Neutrophil (primary cell): ENCODE data around the gene AKT3.

Experiments
- H3K27ac ChIP-seq: fragments of 200-600 bp; sonication (generic); 2 replicates; pipeline ENCODE4 v1.5.1; 2016; ENCODE audit warnings: mild to moderate bottlenecking, moderate library complexity
- H3K27me3 ChIP-seq: fragments of 200-600 bp; sonication (generic); 2 replicates; pipeline ENCODE4 v1.6.0; 2016; ENCODE audit warnings: mild to moderate bottlenecking
- H3K36me3 ChIP-seq: fragments of 200-600 bp; sonication (generic); 2 replicates; pipeline ENCODE4 v1.5.1; 2017
- H3K4me1 ChIP-seq, 2 experiments: fragments of 200-600 bp in 1 of 2; sonication (generic) in 1 of 2; 1 replicate in 1 of 2; 2 replicates in 1 of 2; pipeline versions ENCODE4 v1.5.1 to v1.6.1; 2013 to 2016; ENCODE audit warnings: low read depth in 1 of 2, low read length in 1 of 2, mild to moderate bottlenecking in 1 of 2, moderate library complexity in 1 of 2; ENCODE audit not compliant: control insufficient read depth in 1 of 2, insufficient read depth in 1 of 2
- H3K4me3 ChIP-seq, 2 experiments: fragments of 200-600 bp in 1 of 2; sonication (generic) in 1 of 2; 1 replicate in 1 of 2; 2 replicates in 1 of 2; pipeline ENCODE4 v1.5.1; 2013 to 2016; ENCODE audit warnings: low read depth in 1 of 2, low read length in 1 of 2, mild to moderate bottlenecking in 1 of 2, moderate library complexity in 1 of 2
- H3K9me3 ChIP-seq: fragments of 200-600 bp; sonication (generic); 2 replicates; pipeline ENCODE4 v1.5.1; 2016
- CTCF ChIP-seq: fragments of 200-600 bp; sonication (generic); IDR thresholded peaks from 2 replicates; pipeline ENCODE4 v1.5.1; 2016; ENCODE audit warnings: antibody characterized with exemption

Gene AKT3

GRCh38 chr1:243605604-243606003 lies 244.4 kb downstream of the AKT3 start:
- Histone ChIP-seq H3K27me3 (no peaks in the 10 kb centered on the region), H3K4me1 (peaks cover 5 to 6% of the 10 kb centered on the region in 2 experiments), H3K4me3 (no peak overlapping the region), H3K36me3 (no peaks in the 10 kb centered on the region), H3K27ac (no peak overlapping the region), H3K9me3 (no peaks in the 10 kb centered on the region)
- TF ChIP-seq CTCF = no peak

GRCh38 chr1:243601720-243602119 lies 248.3 kb downstream of the AKT3 start:
- no peak overlapping the region for H3K27ac ChIP-seq
- no peak for TF ChIP-seq CTCF
- H3K4me3 ChIP-seq = no peak overlapping the region
- no peaks in the 10 kb centered on the region for H3K27me3 ChIP-seq
- no peaks in the 10 kb centered on the region for H3K9me3 ChIP-seq
- H3K4me1 ChIP-seq = peaks cover 5 to 6% of the 10 kb centered on the region in 2 experiments
- H3K36me3 ChIP-seq = no peaks in the 10 kb centered on the region

- TF ChIP-seq CTCF = no peak
These were observed 251.6 kb downstream of the AKT3 start for GRCh38 chr1:243598433-243598832.

GRCh38 chr1:243597383-243597782 lies 252.7 kb downstream of the AKT3 start:
- Histone ChIP-seq H3K4me3 (no peak overlapping the region), H3K27ac (no peak overlapping the region), H3K27me3 (no peaks in the 10 kb centered on the region), H3K9me3 (no peaks in the 10 kb centered on the region), H3K4me1 (no peaks in the 10 kb centered on the region), H3K36me3 (no peaks in the 10 kb centered on the region)
- no peak for TF ChIP-seq CTCF

More at GRCh38 chr1:243598433-243598832, 251.6 kb downstream of the AKT3 start:
- Histone ChIP-seq H3K27ac (no peak overlapping the region), H3K9me3 (no peaks in the 10 kb centered on the region), H3K36me3 (no peaks in the 10 kb centered on the region), H3K27me3 (no peaks in the 10 kb centered on the region), H3K4me3 (no peak overlapping the region), H3K4me1 (peaks cover 3 to 5% of the 10 kb centered on the region in 2 experiments)

- TF ChIP-seq CTCF = no peak
- Histone ChIP-seq H3K9me3 (no peaks in the 10 kb centered on the region), H3K4me1 (no peaks in the 10 kb centered on the region), H3K27ac (no peak overlapping the region), H3K4me3 (no peak overlapping the region), H3K36me3 (no peaks in the 10 kb centered on the region), H3K27me3 (no peaks in the 10 kb centered on the region)
These were observed 253.5 kb downstream of the AKT3 start for GRCh38 chr1:243596431-243597062.
